IMR-90 (cell line): ENCODE results near the gene DAB1. TPM values are rescaled to one million over a fixed set of nuclear protein-coding genes. Genes with fewer than 3 reads are reported as not detected.

Experiments
- ATAC-seq: fragments of 200-7000 bp; cut with Tn5 transposase; 2 replicates; pipeline ENCODE4 v1.9.1; 2020; ENCODE audit warnings: low read depth, mild to moderate bottlenecking, moderate library complexity
- BruUV-seq: library from RNA; stranded (reverse); fragments of 400-500 nt; replicated peaks from 2 replicates; lab custom pipeline; 2021; lab: Mats Ljungman, UMichigan
- CTCF ChIA-PET: fragments of 300-600 bp; formaldehyde crosslinking; extraction: SDS; loops from one replicate; lab custom pipeline; 2021; ENCODE audit warnings: antibody characterized with exemption; lab: Yijun Ruan, JAX
- POLR2A ChIA-PET: fragments of 300-600 bp; sonication (Branson Sonifier 250); formaldehyde crosslinking; loops from one replicate; lab custom pipeline; 2022; ENCODE audit warnings: antibody characterized with exemption; ENCODE audit not compliant: unreplicated experiment; lab: Charles Lee
- DNase-seq: peaks from one replicate; pipeline ENCODE4 v3.0.0; 2013
- H2AFZ ChIP-seq: replicated peaks from 2 replicates; pipeline ENCODE3; 2013; ENCODE audit warnings: low read length, mild to moderate bottlenecking; ENCODE audit not compliant: poor library complexity
- H2AK5ac ChIP-seq: 2 replicates; pipeline ENCODE4 v1.6.1; 2013; ENCODE audit warnings: low read depth, low read length, inconsistent platforms
- H2AK9ac ChIP-seq: replicated peaks from 2 replicates; pipeline ENCODE3; 2013; ENCODE audit warnings: mild to moderate bottlenecking, low read depth, low read length, moderate library complexity; ENCODE audit not compliant: poor library complexity
- H2BK120ac ChIP-seq: 2 replicates; pipeline ENCODE4 v1.6.1; 2013; ENCODE audit warnings: low read depth, low read length, inconsistent platforms
- H2BK15ac ChIP-seq: 3 replicates; pipeline ENCODE4 v1.6.1; 2013; ENCODE audit warnings: low read depth, low read length, inconsistent platforms
- H2BK20ac ChIP-seq: 2 replicates; pipeline ENCODE4 v1.6.1; 2013; ENCODE audit warnings: low read depth, mild to moderate bottlenecking, inconsistent platforms, low read length, moderate library complexity
- H2BK5ac ChIP-seq: 2 replicates; pipeline ENCODE4 v1.6.1; 2013; ENCODE audit warnings: mild to moderate bottlenecking, low read depth, low read length, inconsistent platforms; ENCODE audit not compliant: poor library complexity, severe bottlenecking
- H3K14ac ChIP-seq: replicated peaks from 2 replicates; pipeline ENCODE4 v1.6.1; 2013; ENCODE audit warnings: low read depth, low read length, inconsistent platforms
- H3K18ac ChIP-seq: 2 replicates; pipeline ENCODE4 v1.6.1; 2013; ENCODE audit warnings: low read depth, low read length, control low read depth
- H3K23ac ChIP-seq: 2 replicates; pipeline ENCODE4 v1.6.1; 2013; ENCODE audit warnings: low read depth, low read length, inconsistent platforms
- H3K27ac ChIP-seq: 2 replicates; pipeline ENCODE4 v1.5.1; 2013; ENCODE audit warnings: mild to moderate bottlenecking, control low read depth, low read length; ENCODE audit not compliant: insufficient read depth
- H3K27me3 ChIP-seq: 2 replicates; pipeline ENCODE4 v1.6.1; 2013; ENCODE audit warnings: low read length; ENCODE audit not compliant: control insufficient read depth, insufficient read depth
- H3K36me3 ChIP-seq: 2 replicates; pipeline ENCODE4 v1.6.1; 2013; ENCODE audit warnings: low read length, mixed read lengths; ENCODE audit not compliant: control insufficient read depth, insufficient read depth
- H3K4ac ChIP-seq: 2 replicates; pipeline ENCODE4 v1.6.1; 2013; ENCODE audit warnings: low read depth, low read length, inconsistent platforms
- H3K4me1 ChIP-seq: 2 replicates; pipeline ENCODE4 v1.6.1; 2013; ENCODE audit warnings: low read length, mixed read lengths; ENCODE audit not compliant: control insufficient read depth, insufficient read depth
- H3K4me2 ChIP-seq: 2 replicates; pipeline ENCODE4 v1.6.1; 2013; ENCODE audit warnings: low read depth, mild to moderate bottlenecking, control low read depth, low read length, moderate library complexity
- H3K4me3 ChIP-seq: 2 replicates; pipeline ENCODE4 v1.5.1; 2013; ENCODE audit warnings: low read depth, mild to moderate bottlenecking, control low read depth, low read length, moderate library complexity; ENCODE audit not compliant: insufficient read depth
- H3K56ac ChIP-seq: 2 replicates; pipeline ENCODE4 v1.6.1; 2013; ENCODE audit warnings: low read length, inconsistent platforms; ENCODE audit not compliant: insufficient read depth; ENCODE audit errors: extremely low read depth
- H3K79me1 ChIP-seq, 2 experiments: 2 replicates each; pipeline ENCODE4 v1.6.1; 2013; ENCODE audit warnings: low read length in 2 of 2, inconsistent platforms in 1 of 2, low read depth in 1 of 2
- H3K9ac ChIP-seq: 2 replicates; pipeline ENCODE4 v1.6.1; 2013; ENCODE audit warnings: low read depth, low read length, control low read depth
- H3K9me1 ChIP-seq: 2 replicates; pipeline ENCODE4 v1.6.1; 2013; ENCODE audit warnings: low read length, inconsistent platforms; ENCODE audit not compliant: insufficient read depth
- H3K9me3 ChIP-seq: 2 replicates; pipeline ENCODE4 v1.6.1; 2013; ENCODE audit warnings: low read length; ENCODE audit not compliant: control insufficient read depth, insufficient read depth
- H4K20me1 ChIP-seq: 2 replicates; pipeline ENCODE4 v1.6.1; 2013; ENCODE audit warnings: low read length, inconsistent platforms; ENCODE audit not compliant: insufficient read depth
- H4K5ac ChIP-seq: 2 replicates; pipeline ENCODE4 v1.6.1; 2013; ENCODE audit warnings: mild to moderate bottlenecking, low read depth, low read length, control low read depth
- H4K8ac ChIP-seq, 2 experiments: 2 replicates each; pipeline ENCODE4 v1.6.1; 2013; ENCODE audit warnings: low read depth in 2 of 2, low read length in 2 of 2, control low read depth in 1 of 2, inconsistent platforms in 1 of 2
- H4K91ac ChIP-seq: 2 replicates; pipeline ENCODE4 v1.6.1; 2013; ENCODE audit warnings: low read depth, low read length, inconsistent platforms; ENCODE audit not compliant: insufficient read depth
- BHLHE40 ChIP-seq: fragments of 150-350 bp; IDR thresholded peaks from 2 replicates; pipeline ENCODE4 v1.6.1; 2016; ENCODE audit warnings: mild to moderate bottlenecking, low read depth, low read length
- CEBPB ChIP-seq: IDR thresholded peaks from 2 replicates; pipeline ENCODE4 v1.6.1; 2012; ENCODE audit warnings: low read depth, low read length, improper control_type of control experiment
- CTCF ChIP-seq: conservative IDR thresholded peaks from 2 replicates; pipeline ENCODE4 v1.5.1; 2012; ENCODE audit warnings: mild to moderate bottlenecking, low read depth, low read length, improper control_type of control experiment
- ELK1 ChIP-seq: fragments of 150-350 bp; IDR thresholded peaks from 2 replicates; pipeline ENCODE4 v1.6.1; 2016; ENCODE audit warnings: low read depth, mild to moderate bottlenecking, low read length, moderate library complexity, borderline replicate concordance
- FOS ChIP-seq: fragments of 150-350 bp; IDR thresholded peaks from 2 replicates; pipeline ENCODE4 v1.6.1; 2016; ENCODE audit warnings: low read depth, low read length
- MAZ ChIP-seq: IDR thresholded peaks from 2 replicates; pipeline ENCODE4 v1.6.1; 2012; ENCODE audit warnings: low read depth, mild to moderate bottlenecking, low read length, improper control_type of control experiment, moderate library complexity, borderline replicate concordance
- MXI1 ChIP-seq: IDR thresholded peaks from 2 replicates; pipeline ENCODE4 v1.6.1; 2012; ENCODE audit warnings: low read depth, mild to moderate bottlenecking, low read length, moderate library complexity, borderline replicate concordance
- POLR2A ChIP-seq: IDR thresholded peaks from 2 replicates; pipeline ENCODE4 v1.6.1; 2012; ENCODE audit warnings: mild to moderate bottlenecking, low read depth, low read length
- RAD21 ChIP-seq: IDR thresholded peaks from 2 replicates; pipeline ENCODE4 v1.6.1; 2012; ENCODE audit warnings: low read length, improper control_type of control experiment
- RCOR1 ChIP-seq: IDR thresholded peaks from 2 replicates; pipeline ENCODE4 v1.6.1; 2012; ENCODE audit warnings: mild to moderate bottlenecking, low read length, improper control_type of control experiment; ENCODE audit not compliant: insufficient replicate concordance
- SMC3 ChIP-seq: fragments of 150-350 bp; IDR thresholded peaks from 2 replicates; pipeline ENCODE4 v1.6.1; 2016; ENCODE audit warnings: low read depth, mild to moderate bottlenecking, antibody characterized with exemption, low read length, moderate library complexity
- USF2 ChIP-seq: fragments of 150-350 bp; IDR thresholded peaks from 2 replicates; pipeline ENCODE4 v1.6.1; 2017; ENCODE audit warnings: mild to moderate bottlenecking, antibody characterized with exemption, low read length, low read depth
- WGBS, 2 experiments: methylation state at CpG; one replicate each; pipeline versions ENCODE4 v1.1.5 to v1.1.7; 2013; ENCODE audit warnings: missing lambda C conversion rate in 2 of 2; ENCODE audit not compliant: insufficient read length in 1 of 2; ENCODE audit errors: extremely low coverage in 2 of 2; 5-methylcytosine and 5-hydroxymethylcytosine counted together
- dilution Hi-C: fragments of 300-500 bp; cut with HindIII; formaldehyde crosslinking; loops from one replicate; pipeline ENCODE4 v1.14.3; 2018; ENCODE audit warnings: low sequenced_read_pairs; ENCODE audit not compliant: unreplicated experiment
- in situ Hi-C: fragments of 300-500 bp; cut with MboI; formaldehyde crosslinking; loops from 3 replicates; pipeline ENCODE4 v1.14.3; 2019; ENCODE audit warnings: low sequenced_read_pairs, inconsistent platforms, mixed read lengths
- intact Hi-C: fragments of 100-400 bp; cut with micrococcal nuclease; formaldehyde crosslinking; loops from 2 replicates; pipeline ENCODE4 v1.10.0; 2022
- polyA plus RNA-seq, 3 experiments: library from polyadenylated mRNA; depleted of rRNA; stranded (reverse); fragments of >200 nt; gene quantifications; 2 replicates each; pipeline ENCODE4 v1.2.3, GENCODE V29; 2012; ENCODE audit warnings: low replicate concordance in 1 of 3
- total RNA-seq: library from RNA; depleted of rRNA; stranded (reverse); fragments of >200 nt; gene quantifications from 2 replicates; pipeline ENCODE4 v1.2.3, GENCODE V29; 2012

Gene DAB1
- total and polyA plus RNA-seq, 2 of the 4 experiments (the other 2 are of a cell fraction), result 0.18 to 0.41 TPM

- Histone ChIP-seq H4K5ac (no peak overlapping the region), H3K4me1 (no peaks in the 10 kb centered on the region), H3K56ac (no peak overlapping the region; the same call in 1 of the 2 replicates), H3K36me3 (no peaks in the 10 kb centered on the region), H3K27me3 (peaks cover 2% of the 10 kb centered on the region; the same call in 1 of the 2 replicates), H3K4ac (peak overlapping the region; percentile 45), H2BK5ac (no peak overlapping the region), H3K18ac (no peak overlapping the region), H2AK9ac (peak overlapping the region; percentile 48), H3K9me1 (no peaks in the 10 kb centered on the region), H3K4me2 (peak overlapping the region; percentile 83), H2BK20ac (peak overlapping the region; percentile 61; the same call in 1 of the 2 replicates), H3K9ac (peak overlapping the region; percentile 47; the same call in 1 of the 2 replicates), H2AFZ (peak overlapping the region; percentile 96), H3K79me1 (no peaks in the 10 kb centered on the region), H4K20me1 (no peaks in the 10 kb centered on the region), H2AK5ac (no peak overlapping the region), H3K23ac (no peak overlapping the region; the same call in 1 of the 2 replicates), H3K14ac (no peak overlapping the region), H4K8ac (peak overlapping the region in 1 of 2 experiments; percentile 66; a peak in 1 of 4 replicates), H4K91ac (no peak overlapping the region), H3K27ac (no peak overlapping the region), H3K9me3 (no peaks in the 10 kb centered on the region), H2BK15ac (no peak overlapping the region), H2BK120ac (peak overlapping the region; percentile 88; the same call in 1 of the 2 replicates), H3K4me3 (peak overlapping the region; percentile 54)
- dilution Hi-C loops, result no loop called here
- in situ Hi-C loops, result no loop called here
- POLR2A ChIA-PET, result no interaction called here
- 4% methylated on average over 9 of the region's 63 CpGs; no CpG with 5 or more reads in 1 of the 2 experiments for WGBS, 2 experiments
- DNase-seq (peak; percentile 41), ATAC-seq (peak; percentile 57)
- CTCF ChIA-PET, result interaction anchor here (0.5 to 1.5 kb wide), 5 partner anchors 9 to 1071 kb away, joined by 3 read pairs; no protein-coding TSS in a partner anchor
- no peak for TF ChIP-seq POLR2A
- TF ChIP-seq MXI1, result no peak
- TF ChIP-seq SMC3, result peak; percentile 53
- TF ChIP-seq ELK1, result no peak
- TF ChIP-seq USF2, result no peak
- TF ChIP-seq CTCF, result peak; percentile 74
- peak; percentile 76; the same call in 1 of the 2 replicates for TF ChIP-seq MAZ
- TF ChIP-seq CEBPB, result no peak
- peak; percentile 72 for TF ChIP-seq RAD21
- TF ChIP-seq BHLHE40, result peak; percentile 55; the same call in 1 of the 2 replicates
- TF ChIP-seq RCOR1, result no peak
- TF ChIP-seq FOS, result no peak
- BruUV-seq, result no TSS peak
- intact Hi-C loops, result loop anchor here (1.0 to 10.0 kb wide), 6 partner anchors 208 to 1120 kb away; partner anchors contain the start of gene OMA1
Measured at GRCh38 chr1:57424231-57425027, 569 bp upstream of the DAB1 start.
